ENCODE data around the gene GDF15.

GRCh38 chr19:18364826-18365528 is 21.0 kb upstream of the GDF15 start:
- TF ChIP-seq CTCF (IDR thresholded peaks at IDR 0.05) (no peak), POLR2A (IDR thresholded peaks at IDR 0.05) (no peak)

Data from esophagus squamous epithelium (tissue), 4 donors.